Thyroid gland (tissue), 4 donors: ENCODE measurements around the gene REG3G. TPM values are rescaled to one million over a fixed set of nuclear protein-coding genes. Genes with fewer than 3 reads are reported as not detected.

Experiments
- DNase-seq, 2 donors: peaks; one replicate each; pipeline ENCODE4 v3.0.0-alpha.2; 2019
- H3K27ac ChIP-seq, 3 donors: fragments of 200-600 bp; sonication (generic); 1 replicate in 2 of 3; 2 replicates in 1 of 3; pipeline ENCODE4 v1.5.1; 2016 to 2019; ENCODE audit warnings: mild to moderate bottlenecking in 1 of 3, moderate library complexity in 1 of 3
- H3K27me3 ChIP-seq: fragments of 200-600 bp; sonication (generic); one replicate; pipeline ENCODE4 v1.5.1; 2019
- H3K36me3 ChIP-seq, 2 donors: fragments of 200-600 bp; sonication (generic); one replicate each; pipeline ENCODE4 v1.5.1; 2016 to 2019
- H3K4me1 ChIP-seq, 2 donors: fragments of 200-600 bp; sonication (generic); one replicate each; pipeline ENCODE4 v1.5.1; 2017 to 2019
- H3K4me3 ChIP-seq, 3 donors: fragments of 200-600 bp; sonication (generic); replicated peaks in 1 of 3; 1 replicate in 2 of 3; 2 replicates in 1 of 3; pipeline ENCODE4 v1.5.1; 2016; ENCODE audit warnings: mild to moderate bottlenecking in 1 of 3
- H3K9me3 ChIP-seq: fragments of 200-600 bp; sonication (generic); one replicate; pipeline ENCODE4 v1.5.1; 2017
- CTCF ChIP-seq, 6 experiments: fragments of 200-600 bp in 3 of 6; fragments of 450-650 bp in 3 of 6; sonication (generic) in 3 of 6; IDR thresholded peaks; one replicate each; pipeline ENCODE4 v1.5.1; 2016 to 2019; ENCODE audit warnings: antibody characterized with exemption in 6 of 6, mild to moderate bottlenecking in 2 of 6, inconsistent platforms in 1 of 6, moderate library complexity in 1 of 6
- POLR2A ChIP-seq, 2 donors: fragments of 450-650 bp; IDR thresholded peaks; one replicate each; pipeline ENCODE4 v1.6.1; 2017; ENCODE audit warnings: antibody characterized with exemption in 2 of 2, mild to moderate bottlenecking in 2 of 2, moderate library complexity in 1 of 2
- WGBS, 2 donors: methylation state at CpG; one replicate each; pipeline ENCODE4 v1.1.5; 2017; 5-methylcytosine and 5-hydroxymethylcytosine counted together
- intact Hi-C: fragments of 100-400 bp; cut with DNase I; formaldehyde crosslinking; loops from one replicate; pipeline ENCODE4 v1.15.1; 2023
- total RNA-seq, 4 donors: library from RNA; depleted of rRNA; stranded (reverse); fragments of >200 nt; gene quantifications; one replicate each; pipeline ENCODE4 v1.2.3, GENCODE V29; 2016

REG3G gene
- total RNA-seq, 4 donors from 2014 or later = not detected

GRCh38 chr2:79011496-79011895 is 14.0 kb upstream of the REG3G start:
- H3K36me3 ChIP-seq = no peaks in the 10 kb centered on the region
- H3K27me3 ChIP-seq = no peaks in the 10 kb centered on the region
- no peak overlapping the region for H3K27ac ChIP-seq
- intact Hi-C loops = no loop called here
- H3K4me1 ChIP-seq = no peaks in the 10 kb centered on the region
- no peak overlapping the region for H3K4me3 ChIP-seq
- WGBS, 2 donors = 57 to 71% methylated on average over 4 of the region's 4 CpGs
- no peaks in the 10 kb centered on the region for H3K9me3 ChIP-seq
- no peak for DNase-seq
- TF ChIP-seq CTCF (IDR thresholded peaks at IDR 0.05) = no peak

- Histone ChIP-seq H3K27ac (no peak overlapping the region), H3K9me3 (no peaks in the 10 kb centered on the region), H3K4me1 (no peaks in the 10 kb centered on the region), H3K36me3 (no peaks in the 10 kb centered on the region), H3K27me3 (no peaks in the 10 kb centered on the region), H3K4me3 (no peak overlapping the region)
- TF ChIP-seq CTCF (IDR thresholded peaks at IDR 0.05) (no peak), POLR2A (IDR thresholded peaks at IDR 0.05) (no peak)
- intact Hi-C loops = no loop called here
- 70 to 73% methylated on average over 6 of the region's 6 CpGs for WGBS, 2 donors
- DNase-seq = no peak
Measured at GRCh38 chr2:79013629-79014028, 11.9 kb upstream of the REG3G start.

- no peak overlapping the region for H3K4me3 ChIP-seq
- no peaks in the 10 kb centered on the region for H3K9me3 ChIP-seq
- H3K27ac ChIP-seq = no peak overlapping the region
- intact Hi-C loops = no loop called here
- TF ChIP-seq POLR2A (IDR thresholded peaks at IDR 0.05) (no peak), CTCF (IDR thresholded peaks at IDR 0.05) (no peak)
- no peaks in the 10 kb centered on the region for H3K27me3 ChIP-seq
- no peak for DNase-seq
- no peaks in the 10 kb centered on the region for H3K4me1 ChIP-seq
- no peaks in the 10 kb centered on the region for H3K36me3 ChIP-seq
- 89 to 92% methylated on average over 4 of the region's 4 CpGs for WGBS, 2 donors
Measured at GRCh38 chr2:79016342-79016741, 9.2 kb upstream of the REG3G start.

- 92 to 93% methylated on average over 4 of the region's 4 CpGs for WGBS, 2 donors
- no peaks in the 10 kb centered on the region for H3K4me1 ChIP-seq
- no peaks in the 10 kb centered on the region for H3K36me3 ChIP-seq
- no peak for DNase-seq
- H3K27me3 ChIP-seq = no peaks in the 10 kb centered on the region
- no peaks in the 10 kb centered on the region for H3K9me3 ChIP-seq
- no peak overlapping the region for H3K4me3 ChIP-seq
- TF ChIP-seq POLR2A (IDR thresholded peaks at IDR 0.05) (no peak), CTCF (IDR thresholded peaks at IDR 0.05) (no peak)
- H3K27ac ChIP-seq = no peak overlapping the region
- intact Hi-C loops = no loop called here
Measured at GRCh38 chr2:79026061-79026460, 559 bp downstream of the REG3G start.

- whole genome bisulfite sequencing, 2 donors = 72 to 76% methylated on average over 3 of the region's 3 CpGs
- Histone ChIP-seq H3K36me3 (no peaks in the 10 kb centered on the region), H3K4me1 (no peaks in the 10 kb centered on the region), H3K4me3 (no peak overlapping the region), H3K27ac (no peak overlapping the region), H3K9me3 (no peaks in the 10 kb centered on the region), H3K27me3 (no peaks in the 10 kb centered on the region)
- DNase-seq = no peak
- intact Hi-C loops = no loop called here
- TF ChIP-seq CTCF (IDR thresholded peaks at IDR 0.05) (no peak), POLR2A (IDR thresholded peaks at IDR 0.05) (no peak)
Measured at GRCh38 chr2:79039944-79040343, 14.4 kb downstream of the REG3G start.
